ENCODE measurements around the gene C1QTNF7.

Gene C1QTNF7

DNA sequence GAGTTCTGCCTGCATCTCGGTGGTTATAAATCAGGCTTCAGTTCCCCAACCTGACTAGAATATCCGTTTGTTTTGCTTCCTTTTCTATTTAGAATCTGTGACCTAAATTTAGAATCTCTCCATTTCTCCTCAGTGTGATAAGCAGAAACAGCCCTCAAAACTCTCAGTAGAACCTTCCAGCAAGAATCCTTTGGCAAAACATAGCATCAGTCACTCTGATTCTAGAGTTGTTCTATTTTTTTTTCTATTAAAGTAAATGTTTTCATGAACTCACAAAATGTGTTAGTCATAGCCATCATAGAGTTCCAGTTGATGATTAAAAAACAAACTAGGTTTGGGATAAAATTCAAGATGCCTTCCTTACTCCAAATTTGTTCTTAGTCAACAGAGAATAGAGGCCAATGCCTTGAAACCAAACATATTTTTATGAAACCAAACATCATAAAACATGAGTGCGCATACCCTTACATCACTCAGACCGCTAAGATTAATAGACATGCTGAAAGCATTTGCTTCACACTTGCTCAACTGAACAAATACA is 13.2 kb upstream of the C1QTNF7 start:
- no peak for DNase-seq

DNA sequence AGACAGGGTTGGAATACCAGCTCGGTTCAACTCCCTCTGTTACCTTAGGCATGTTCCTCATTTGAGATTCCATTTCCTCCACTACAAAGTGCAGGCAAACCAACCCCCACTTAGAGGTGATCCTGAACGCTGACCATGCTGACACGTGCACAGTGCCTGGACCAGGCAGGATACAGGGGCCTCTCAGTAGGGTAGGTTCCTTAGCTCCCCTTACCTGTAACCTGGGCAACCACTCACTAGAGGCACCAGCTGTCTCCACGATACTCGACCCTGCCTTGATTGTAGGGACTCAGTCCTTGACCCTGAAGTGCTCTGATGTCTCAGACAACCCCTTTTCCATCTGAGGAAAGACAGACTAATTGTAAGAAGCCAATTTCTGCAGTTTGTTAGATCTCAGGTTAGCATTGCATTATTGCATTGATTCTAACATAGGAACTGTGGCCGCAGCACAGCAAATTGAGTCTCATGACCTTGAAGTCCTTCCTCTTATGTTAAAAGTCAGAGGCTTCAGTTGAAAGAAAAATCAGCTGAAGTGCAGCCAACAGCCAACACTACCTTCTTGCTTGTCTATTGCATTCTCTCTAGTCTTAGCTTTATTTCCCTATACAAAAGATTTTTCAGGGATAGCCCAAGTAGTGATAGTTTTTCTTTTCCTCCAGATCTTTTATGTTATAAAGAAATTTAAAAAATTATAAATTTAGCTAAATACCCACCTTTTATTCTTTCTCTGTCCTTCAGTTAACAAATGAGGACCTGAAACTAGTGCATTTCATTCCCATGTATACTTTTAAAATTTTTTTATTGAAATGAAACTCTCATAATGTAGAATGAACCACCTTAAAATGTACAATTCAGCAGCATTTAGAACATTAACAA is 11.2 kb upstream of the C1QTNF7 start:
- DNase-seq, result peak; percentile 24

DNA sequence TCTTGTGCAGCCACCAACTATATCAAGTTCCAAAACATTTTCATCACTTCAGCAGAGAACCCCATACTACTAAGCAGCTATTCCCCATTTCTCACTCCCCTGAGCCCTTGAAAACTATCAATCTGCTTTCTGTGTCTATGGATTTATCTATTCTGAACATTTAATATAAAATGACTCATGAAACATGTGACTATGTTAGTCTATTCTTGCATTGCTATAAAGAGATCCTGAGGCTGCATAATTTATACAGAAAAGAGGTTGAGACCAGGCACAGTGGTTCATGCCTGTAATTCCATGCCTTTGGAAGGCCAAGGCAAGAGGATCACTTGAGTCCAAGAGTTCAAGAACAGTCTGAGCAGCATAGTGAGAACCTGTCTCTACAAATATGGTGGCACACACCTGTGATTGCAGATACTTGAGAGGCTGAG is 10.6 kb upstream of the C1QTNF7 start:
- DNase-seq, result no peak

DNA sequence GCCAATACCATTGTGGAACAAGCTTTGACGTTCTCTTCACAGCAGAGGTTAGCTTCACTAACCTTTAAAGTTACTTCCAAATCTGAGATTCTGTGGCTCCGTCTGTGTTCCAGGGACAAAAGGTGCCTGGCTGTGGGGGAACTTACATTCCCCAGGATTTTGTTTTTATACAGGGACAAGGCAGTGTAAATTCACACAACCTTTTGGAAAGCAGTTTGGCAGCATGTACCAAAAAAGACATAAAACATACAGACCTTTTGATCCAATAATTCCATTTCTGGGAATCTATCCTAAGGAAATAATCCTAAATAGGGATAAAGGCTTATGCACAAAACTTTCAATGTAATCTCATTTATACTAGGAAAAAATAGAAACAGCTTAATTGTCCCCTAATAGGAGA is 8.9 kb upstream of the C1QTNF7 start:
- no peak for DNase-seq

DNA sequence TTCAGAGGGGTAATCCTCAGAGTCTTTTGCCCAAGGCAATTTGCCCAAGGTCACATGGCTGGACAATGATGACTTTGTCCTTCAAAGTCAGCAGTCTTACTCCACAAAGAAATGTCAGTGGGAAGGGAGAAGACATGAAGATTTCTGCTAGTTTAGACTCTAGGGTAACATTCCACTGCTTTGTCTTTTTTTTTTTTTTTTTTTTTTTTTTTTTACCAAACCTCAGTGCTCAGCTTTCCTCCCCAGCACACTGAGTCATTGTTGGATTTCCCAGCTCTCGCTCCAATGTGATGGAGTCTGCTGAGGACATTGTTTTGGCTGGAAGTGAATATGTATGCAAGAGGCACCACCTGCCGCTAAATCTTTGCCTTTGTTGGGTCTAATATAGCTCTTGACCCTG is 7.2 kb upstream of the C1QTNF7 start:
- DNase-seq, result peak; percentile 20

DNA sequence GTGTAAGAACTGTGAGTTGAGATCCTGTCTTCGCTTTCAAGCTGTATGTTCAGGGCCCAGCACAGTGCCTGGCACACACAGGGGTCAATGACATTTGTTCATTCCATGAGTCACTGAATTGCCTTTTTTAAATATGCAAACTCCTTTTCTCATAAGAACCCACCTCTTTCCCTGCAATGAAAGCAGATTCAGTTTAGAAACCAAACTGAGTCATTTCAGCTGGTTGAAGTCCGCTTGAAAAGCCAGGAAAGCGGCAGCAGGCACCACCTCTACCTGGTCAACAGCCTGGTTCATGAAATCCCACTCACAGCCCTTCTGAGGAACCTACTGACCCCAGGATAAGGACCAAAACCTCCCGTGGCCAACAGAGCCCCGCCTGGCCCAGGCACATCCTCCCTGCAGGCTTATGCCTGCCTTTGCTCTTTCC is 4.5 kb upstream of the C1QTNF7 start:
- DNase-seq, result no peak

DNA sequence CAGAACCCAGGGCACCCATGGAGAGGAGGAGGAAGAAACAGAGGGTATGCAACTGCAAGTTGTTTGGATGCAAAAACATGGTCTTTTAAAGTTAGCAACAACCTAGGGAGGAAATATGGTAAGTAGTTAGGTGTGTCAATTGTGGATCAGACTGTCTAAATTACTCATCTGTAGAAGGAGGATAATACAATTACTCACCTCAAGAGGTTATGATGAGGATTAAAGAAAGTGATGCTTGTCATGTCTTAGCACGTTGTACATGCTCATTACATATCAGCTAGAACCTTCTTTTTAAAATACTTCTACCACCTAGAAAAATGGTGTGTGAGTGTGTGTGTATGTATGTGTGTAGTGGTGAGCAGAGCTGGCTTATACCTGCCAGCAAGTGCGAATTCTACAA is 2.3 kb upstream of the C1QTNF7 start:
- no peak for DNase-seq

DNA sequence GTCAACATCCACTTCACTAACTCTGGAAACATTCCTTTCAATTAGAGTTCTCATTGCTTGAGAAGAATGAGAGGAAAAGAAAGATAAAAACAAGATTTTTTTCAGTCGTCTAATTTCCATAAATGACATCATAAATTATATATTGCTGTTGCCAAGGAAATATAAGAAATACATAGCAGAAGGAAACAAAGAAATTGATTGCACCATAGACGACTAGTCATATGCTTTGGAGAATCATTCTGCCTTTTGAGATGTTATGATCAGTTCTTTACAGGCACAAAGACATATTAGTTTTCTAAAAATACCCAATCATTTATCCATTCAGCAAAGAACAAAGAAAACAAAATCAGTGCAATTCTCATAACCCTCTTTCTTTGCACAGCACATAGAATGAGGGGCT is 672 bp upstream of the C1QTNF7 start:
- peak; percentile 13 for DNase-seq

DNA sequence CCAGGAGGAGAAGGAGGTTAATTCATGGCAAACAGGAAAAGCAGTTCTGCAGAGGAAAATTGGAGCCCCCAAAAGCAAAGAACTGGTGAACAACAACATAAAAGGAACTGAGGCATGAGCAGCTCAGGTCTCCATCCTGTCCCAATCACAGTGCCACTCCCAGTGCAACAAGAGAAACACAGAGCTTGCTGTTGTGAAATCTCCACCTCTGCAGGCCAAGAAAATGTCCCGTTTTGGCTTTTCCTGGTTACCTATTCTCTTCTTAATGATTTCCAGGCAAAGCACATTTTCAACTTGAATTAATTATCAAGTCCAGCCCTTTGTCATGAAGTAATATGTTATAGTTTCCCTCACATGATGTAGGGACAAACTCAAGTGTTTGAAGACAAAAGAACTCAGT is 778 bp downstream of the C1QTNF7 start:
- DNase-seq, result no peak

DNA sequence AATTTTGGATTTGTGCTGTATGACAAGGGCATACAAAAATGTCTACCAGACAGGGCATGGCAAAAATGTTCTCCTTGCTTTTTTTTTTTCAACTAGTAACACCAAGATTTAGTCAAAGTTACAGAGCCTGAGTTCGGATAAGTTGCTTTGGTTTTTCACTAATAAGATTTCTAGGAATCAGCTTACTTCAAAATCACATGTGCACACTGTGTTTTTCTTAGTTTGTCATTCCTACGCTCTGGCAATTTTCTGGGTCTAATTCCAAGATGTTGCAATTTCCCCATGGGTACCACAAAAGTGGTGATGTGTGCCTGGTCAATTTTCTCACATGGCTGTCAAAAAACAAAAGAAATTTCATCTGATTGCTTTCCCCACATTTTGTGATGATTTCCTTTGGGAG is 6.3 kb downstream of the C1QTNF7 start:
- DNase-seq, result no peak

DNA sequence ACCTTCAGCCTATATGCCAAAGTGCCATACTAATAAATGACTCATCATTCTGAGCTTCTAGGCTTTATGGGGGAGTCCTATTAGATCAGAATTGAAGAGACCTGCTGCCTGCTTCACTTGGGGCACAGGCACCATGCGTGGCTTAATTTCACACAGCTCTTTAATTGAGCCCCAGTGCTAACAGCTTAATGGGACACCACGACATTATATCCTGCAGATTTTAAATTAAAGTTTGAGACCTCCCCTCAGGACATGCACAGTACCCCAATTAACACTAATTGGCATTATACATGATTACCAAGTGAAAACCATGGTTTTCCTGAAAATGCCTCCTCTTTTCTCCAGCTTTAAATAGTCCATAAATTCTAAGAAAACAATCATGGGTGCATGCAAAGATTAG is 6.8 kb downstream of the C1QTNF7 start:
- DNase-seq, result no peak

DNA sequence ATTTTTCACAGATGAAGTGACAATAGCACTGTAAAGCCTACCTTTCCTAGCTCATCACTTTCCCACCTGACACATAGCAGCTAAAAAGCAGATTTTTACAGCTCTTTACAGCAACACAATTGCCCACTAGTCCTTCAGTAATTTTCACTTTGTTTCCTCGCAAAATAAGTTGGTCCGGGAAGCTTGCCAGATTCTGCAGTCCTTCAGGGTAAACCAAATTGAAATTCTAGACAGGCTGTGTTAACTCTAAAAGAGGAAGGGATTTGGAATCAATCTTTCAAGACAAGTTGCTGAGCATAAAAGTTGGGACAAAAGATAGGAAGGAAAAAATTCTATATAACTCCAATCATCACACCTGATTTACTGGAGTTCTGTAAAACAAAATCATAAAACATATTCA is 8.7 kb downstream of the C1QTNF7 start:
- no peak for DNase-seq

DNA sequence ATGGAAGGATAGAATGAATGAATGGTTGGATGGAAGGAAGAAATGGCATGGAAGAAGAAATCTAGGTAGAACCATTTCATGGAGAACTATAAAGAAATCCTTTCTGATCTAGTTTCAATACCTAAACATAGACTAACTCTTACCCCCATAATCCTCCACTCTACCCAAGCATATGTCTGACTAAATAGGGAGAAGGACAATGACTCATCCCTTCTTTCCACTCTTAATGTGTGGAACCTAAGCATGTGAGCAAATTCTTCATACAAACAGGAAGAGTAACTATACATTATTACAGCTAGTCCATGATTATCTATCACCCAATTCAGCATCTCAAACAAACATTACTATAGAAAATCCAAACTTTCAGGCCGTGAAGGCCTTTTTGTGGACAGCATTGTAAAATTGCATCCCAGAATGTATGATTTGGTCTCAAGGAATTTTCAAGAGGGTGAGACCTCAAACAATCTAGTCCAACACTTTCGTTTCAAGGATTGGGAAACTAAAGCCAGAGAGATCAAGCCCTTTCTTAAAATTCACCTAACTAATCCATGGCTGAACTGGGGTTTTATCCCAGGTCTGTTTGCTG is 11.2 kb downstream of the C1QTNF7 start:
- peak; percentile 34 for DNase-seq

DNA sequence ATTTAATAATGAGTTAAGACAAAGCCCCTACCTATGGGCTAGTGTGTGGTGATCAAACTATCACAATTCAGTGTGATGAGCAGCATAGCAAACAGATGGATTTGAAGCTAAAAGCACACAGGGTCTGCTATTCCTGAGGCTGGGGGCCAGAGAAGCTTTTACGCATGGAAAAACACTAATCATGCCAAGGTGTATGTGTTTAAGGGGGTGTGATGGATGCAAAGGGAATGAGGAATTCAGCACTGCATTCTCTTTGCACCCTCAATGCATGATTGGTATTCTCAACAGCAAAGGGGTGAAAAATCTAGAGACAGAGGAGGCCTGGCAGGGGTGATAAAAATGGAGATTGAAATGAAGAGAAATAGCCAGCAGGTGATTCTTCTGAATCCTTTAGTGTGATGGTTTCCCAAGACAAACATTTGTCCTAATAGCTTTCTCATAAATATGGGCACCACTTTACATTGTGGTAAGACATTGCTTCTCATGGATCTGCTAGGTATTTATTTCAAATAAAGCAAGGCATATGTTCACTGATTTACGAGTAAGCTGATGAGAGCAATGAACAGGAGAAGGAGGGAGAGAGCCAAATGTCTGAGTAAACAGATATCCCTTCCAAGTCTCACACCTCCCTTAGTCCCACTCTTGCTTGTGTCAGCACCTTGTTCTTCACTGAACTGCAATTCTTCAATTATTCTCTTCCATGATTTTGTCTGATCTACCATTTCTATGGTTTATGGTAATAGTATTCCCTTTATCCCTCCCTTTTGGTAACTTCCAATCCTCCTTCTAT is 15.7 kb downstream of the C1QTNF7 start:
- DNase-seq, result no peak

DNA sequence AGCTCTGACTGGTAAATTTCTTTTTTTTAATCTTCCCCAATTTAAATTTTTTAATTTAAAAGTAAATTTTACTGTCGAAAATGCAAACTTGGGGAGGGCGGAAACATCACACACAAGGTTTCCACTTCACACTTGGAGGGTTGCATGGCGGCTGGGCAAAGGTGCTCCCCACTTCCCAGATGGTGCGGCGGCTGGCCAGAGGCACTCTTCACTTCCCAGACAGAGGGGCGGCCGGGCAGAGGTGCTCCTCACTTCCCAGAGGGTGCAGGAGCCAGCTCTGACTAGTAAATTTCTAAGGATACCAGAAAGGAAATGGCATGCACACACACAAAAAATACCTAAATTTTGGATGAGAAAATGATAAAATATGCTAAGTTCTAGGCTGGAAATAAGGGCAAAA is 16.4 kb downstream of the C1QTNF7 start:
- no peak for DNase-seq

DNA sequence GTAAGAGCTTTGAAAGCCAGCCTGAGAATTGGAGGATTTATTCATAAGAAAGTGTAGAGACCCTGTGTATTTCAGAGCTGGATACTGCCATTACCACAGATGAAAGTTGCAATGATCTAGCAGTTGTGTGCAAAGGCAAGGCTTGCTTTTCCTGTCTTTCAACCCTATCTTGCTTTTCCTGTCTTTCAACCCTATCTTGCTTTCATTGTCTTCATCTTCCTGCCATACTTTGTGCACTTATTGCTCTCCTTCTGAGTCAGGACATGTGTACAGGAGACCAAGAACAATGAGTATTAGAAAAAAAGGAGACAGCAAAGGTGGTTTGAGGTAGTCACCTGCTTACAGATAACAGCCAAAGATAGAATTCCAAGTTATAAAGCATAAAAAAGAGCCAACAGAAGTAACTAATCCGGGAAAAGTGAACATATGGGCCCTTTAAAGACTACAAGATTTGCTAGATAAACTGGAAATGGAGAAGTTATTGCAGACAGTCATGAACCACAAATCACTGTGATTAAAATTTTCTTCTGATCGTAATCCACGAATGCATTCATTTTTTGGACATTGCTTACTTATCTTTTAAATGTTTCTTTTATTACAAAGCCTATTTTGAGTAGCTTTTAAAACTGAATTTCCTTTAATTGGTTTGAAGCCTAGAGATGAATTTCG is 17.2 kb downstream of the C1QTNF7 start:
- peak; percentile 12 for DNase-seq

DNA sequence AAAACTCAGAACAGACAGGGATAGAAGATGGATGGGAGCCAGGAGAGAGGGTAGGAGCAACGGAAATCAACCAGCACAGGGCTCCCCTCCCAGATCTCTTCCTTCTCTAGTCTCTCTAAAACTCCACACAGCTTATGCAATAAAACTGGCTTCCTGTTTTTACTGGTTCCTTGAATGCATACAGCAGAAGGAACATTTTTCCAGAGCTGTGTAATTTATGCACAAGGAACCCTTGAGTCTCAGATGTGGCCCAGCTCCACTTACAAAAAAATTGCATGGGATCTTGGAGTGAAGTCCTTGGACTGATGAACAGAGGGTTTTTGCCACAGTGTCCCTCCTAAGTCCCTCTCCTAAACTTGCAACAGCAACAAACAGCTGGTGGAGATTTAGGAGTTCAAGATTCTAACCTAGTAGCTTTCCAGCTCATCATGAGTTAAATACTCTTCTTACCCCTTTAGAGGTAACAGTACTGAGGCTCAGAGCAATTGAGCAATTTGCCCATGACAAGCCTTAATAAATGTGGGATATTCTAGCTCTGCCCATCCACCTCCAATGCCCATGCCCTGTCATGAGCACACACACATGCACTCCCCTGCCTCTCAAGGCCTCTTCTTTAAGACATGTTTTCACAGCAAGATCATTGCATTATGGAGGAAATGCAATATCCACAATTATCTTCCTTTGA is 23.5 kb downstream of the C1QTNF7 start:
- no peak for DNase-seq

DNA sequence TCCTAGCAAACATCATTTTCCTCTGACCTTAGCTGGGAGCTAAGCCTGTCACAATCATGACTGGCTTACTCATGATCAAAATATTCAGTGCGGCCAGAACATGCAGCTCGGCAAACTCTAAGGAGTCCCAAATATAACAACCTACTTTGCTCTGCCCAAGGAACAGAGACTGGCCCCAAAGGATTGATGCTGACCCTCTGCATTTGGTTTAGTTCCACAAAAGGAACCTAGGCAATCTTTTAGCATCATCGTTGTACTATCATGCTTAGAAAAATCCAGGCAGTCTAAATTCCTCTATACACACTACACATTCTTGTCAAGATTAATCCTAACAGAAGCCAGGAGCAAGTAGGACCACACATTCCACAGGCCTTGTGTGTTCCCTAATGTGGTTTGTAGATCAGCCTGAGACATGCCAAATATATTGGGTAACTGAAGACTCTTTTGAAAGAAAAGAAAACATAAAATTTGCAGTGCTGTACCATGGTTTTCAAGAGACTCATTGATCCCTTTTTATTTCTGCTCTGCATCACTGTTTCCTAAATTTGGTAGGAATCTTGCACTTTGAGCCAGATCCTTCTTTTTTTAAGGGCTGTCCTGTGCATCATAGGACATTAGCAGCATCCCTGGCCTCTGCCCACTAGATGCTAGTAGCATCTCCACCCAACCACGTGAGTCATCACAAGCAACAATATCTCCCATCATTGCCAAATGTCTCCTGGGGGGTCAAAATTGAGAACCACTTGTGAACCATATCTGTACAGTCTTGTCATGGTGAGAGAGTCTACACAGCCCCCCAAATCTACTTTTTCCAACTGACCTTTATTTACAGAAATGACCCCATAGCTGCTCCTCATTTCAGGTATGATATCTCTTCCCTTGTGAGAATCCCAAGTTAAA is 24.3 kb downstream of the C1QTNF7 start:
- DNase-seq, result no peak

DNA sequence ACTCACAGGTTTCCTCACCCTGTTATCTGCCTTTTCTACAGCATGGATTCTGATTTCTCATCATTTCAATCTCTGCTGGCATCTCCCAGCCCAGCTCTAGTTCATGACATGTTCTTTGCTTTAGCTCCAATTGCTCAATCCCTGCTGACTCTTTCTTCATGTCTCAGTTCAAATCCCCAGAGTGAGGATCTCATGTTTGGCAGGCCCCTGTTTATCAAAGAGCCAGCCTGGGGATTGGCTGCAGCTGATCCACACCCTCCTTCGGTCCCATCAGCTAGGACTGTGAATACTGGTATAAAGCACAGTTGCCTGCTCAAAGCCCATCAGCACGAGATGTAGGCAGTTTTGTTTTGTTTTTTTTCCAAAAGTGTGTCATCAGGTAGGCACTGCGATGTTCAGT is 27.5 kb downstream of the C1QTNF7 start:
- no peak for DNase-seq

DNA sequence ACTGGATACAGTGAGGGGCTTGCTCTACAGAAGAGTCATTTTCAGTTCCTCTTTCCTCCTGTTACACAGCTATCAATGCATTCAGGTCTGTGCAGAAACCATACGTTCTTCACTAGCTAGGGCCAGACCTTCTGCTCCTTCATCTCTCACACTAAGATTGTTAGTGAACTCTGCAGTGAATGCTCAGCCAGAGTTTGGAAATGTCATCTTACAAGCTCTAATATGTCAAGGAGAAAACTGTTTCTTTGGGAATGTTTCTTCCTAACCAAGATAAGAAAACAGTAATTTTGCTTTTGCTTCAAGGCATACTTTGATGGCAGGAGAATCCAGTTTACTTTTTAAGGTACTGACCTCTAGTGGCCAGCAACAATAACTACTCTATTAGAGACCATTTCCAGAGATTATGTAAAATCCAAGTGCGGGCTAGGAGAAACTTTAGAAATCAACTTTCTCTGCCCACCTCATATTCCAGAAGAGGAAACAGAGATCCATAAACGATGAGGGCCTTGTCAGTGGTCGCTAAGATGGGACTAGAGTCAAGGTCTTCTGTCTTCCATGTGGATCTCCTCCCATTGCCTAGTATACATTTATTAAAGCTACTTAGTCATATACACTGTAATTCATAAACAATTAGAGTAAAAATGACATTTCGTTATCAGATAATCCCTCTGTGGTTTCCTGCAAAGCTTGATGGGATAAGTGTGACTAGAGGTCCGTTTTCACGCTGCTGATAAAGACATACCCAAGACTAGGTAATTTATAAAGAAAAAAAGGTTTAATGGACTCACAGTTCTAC is 29.8 kb downstream of the C1QTNF7 start:
- peak; percentile 78 for DNase-seq

Data from DMS53 (cell line).